Fibroblast of villous mesenchyme (primary cell): ENCODE data around the gene C1orf21. TPM values are rescaled to one million over a fixed set of nuclear protein-coding genes. Genes with fewer than 3 reads are reported as not detected.
A peak's percentile ranks its signal among the peaks of the same experiment; 100 is the strongest.

Source experiments
- DNase-seq: peaks from one replicate; pipeline ENCODE4 v3.0.0-alpha.2; 2010; ENCODE audit warnings: low read depth
- H3K4me3 ChIP-seq: 2 replicates; pipeline ENCODE4 v1.5.1; 2011; ENCODE audit warnings: low read depth, mild to moderate bottlenecking, low read length
- total RNA-seq: library from RNA; depleted of rRNA; stranded (reverse); fragments of >200 nt; gene quantifications from 2 replicates; pipeline ENCODE4 v1.2.3, GENCODE V29; 2012
- TF ChIP-seq, protein P1 (sequence below): IDR thresholded peaks from 2 replicates; pipeline ENCODE4 v1.5.1; 2012; ENCODE audit warnings: low read depth, mild to moderate bottlenecking, low read length; ENCODE audit not compliant: insufficient read depth

C1orf21 gene
- total RNA-seq, 1 donor = 3.5 TPM

DNA sequence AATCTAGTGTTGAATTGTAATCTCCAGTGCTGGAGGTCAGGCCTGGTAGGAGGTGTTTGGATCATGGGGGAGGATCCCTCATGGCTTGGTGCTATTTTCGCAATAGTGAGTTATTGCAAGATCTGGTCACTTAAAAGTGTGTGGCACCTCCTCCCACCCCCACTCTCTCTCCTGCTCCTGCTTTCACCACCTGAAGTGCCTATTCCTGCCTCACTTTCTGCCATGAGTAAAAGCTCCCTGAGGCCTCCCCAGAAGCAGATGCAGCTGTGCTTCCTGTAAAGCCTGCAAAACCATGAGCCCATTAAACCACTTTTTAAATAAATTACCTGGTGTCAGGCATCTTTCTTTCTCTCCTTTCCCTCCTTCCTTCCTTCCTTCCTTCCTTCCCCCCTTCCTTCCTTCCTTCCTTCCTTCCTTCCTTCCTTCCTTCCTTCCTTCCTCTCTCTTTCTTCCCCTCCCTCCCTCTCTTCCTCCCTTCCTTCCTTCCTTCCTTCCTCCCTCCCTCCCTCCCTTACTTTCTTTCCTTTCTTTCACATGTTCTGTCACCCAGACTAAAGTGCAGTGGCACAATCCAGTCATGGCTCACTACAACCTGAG lies 172.4 kb downstream of the C1orf21 start:
- DNase-seq = no peak
- TF ChIP-seq, protein P1, sequence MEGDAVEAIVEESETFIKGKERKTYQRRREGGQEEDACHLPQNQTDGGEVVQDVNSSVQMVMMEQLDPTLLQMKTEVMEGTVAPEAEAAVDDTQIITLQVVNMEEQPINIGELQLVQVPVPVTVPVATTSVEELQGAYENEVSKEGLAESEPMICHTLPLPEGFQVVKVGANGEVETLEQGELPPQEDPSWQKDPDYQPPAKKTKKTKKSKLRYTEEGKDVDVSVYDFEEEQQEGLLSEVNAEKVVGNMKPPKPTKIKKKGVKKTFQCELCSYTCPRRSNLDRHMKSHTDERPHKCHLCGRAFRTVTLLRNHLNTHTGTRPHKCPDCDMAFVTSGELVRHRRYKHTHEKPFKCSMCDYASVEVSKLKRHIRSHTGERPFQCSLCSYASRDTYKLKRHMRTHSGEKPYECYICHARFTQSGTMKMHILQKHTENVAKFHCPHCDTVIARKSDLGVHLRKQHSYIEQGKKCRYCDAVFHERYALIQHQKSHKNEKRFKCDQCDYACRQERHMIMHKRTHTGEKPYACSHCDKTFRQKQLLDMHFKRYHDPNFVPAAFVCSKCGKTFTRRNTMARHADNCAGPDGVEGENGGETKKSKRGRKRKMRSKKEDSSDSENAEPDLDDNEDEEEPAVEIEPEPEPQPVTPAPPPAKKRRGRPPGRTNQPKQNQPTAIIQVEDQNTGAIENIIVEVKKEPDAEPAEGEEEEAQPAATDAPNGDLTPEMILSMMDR = no peak
- H3K4me3 ChIP-seq = no peak overlapping the region

DNA sequence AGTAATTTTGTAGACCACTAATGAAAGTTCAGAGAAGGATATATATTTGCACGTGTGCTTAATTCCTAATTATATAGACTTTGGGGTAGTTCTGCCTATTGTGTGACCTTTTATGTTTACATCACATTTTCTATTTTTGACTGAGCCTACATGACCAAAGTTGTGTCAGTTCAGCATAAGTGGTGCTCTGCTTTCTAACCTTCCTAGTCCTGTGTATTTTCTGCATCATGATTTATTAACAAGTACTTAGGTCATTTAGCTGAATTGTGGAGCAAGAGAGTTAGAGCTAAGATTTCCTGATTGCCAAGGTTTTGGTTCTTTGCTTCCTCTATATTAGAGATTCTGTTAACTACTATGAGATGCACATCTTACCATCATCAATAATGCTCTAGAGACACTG lies 176.0 kb downstream of the C1orf21 start:
- peak; percentile 51 for DNase-seq
- H3K4me3 ChIP-seq = no peak overlapping the region
- TF ChIP-seq, protein P1 = no peak

DNA sequence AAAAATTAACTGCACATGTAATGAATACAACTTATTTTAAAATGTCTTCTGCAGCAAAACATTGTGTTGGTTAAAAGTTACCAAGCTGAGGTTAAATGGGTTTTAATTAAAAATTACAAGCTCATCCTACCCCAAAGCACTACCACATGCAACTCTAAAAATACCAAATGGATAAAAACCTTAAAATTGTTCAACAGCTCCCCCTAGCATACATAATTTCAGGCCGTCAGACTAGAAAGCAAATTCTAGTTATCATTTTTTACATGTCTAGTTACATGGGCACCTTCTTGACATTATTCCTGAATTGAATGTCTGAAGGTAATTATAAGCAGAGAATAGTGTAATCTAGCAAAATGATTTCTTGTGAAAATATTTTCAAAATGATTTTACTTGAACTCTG lies 176.5 kb downstream of the C1orf21 start:
- TF ChIP-seq, protein P1 = peak; percentile 56
- H3K4me3 ChIP-seq = no peak overlapping the region
- peak; percentile 58 for DNase-seq

DNA sequence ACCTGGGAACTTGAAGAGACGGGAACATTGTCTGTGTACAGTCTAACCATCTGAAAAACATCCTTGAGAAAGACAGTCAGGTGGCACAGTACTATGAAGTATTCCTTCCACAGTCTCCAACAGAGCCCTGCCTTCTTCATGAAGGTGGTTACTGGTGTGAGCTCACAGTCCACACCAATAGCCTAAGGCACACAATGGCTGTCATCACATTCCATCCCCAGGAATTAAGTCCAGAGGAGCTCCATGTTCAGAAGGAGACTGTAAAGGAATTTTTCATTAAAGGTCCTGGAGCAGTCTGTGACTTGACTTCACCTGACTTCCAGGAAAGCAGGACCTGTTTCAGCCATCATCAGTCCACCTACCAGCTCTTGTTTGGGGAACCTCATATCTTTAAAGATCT lies 180.2 kb downstream of the C1orf21 start:
- no peak for DNase-seq
- TF ChIP-seq, protein P1 = no peak
- no peak overlapping the region for H3K4me3 ChIP-seq

DNA sequence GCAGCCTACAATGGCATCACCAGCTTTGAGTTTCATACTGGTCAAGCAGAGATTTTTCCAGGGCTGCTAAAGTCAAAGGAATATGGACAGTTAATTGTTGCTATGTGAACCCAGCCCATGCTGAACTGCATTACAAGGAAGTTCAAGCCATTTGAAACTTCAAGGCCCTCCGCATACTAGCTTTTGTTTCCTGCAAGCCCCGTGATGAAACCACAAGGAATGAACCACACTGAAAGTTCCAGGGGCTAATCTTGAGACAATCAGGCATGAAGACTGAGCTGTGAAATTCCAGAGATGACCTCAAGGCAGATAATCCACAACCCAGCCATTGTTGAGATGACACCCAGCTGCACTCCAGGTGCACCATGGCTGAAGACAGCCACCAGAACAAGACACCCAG lies 180.8 kb downstream of the C1orf21 start:
- TF ChIP-seq, protein P1 = no peak
- H3K4me3 ChIP-seq = no peak overlapping the region
- DNase-seq = peak; percentile 67

DNA sequence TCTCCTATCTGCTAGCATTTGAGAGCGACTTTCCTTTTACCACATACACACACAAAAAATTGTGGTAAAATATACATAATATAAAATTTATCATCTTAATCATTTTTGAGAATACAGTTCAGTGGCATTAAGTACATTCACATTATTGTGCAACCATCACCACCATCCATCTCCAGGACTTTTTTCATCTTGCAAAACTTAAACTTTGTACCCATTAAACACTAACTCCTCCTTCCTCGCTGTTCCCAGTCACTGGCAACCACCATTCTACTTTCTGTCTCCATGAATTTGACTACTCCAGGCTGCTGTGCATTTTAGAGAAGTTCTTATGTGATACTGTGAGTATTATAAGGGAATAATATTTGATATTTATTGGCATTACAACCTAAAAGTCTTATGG lies 181.3 kb downstream of the C1orf21 start:
- H3K4me3 ChIP-seq = no peak overlapping the region
- TF ChIP-seq, protein P1 = no peak
- no peak for DNase-seq

DNA sequence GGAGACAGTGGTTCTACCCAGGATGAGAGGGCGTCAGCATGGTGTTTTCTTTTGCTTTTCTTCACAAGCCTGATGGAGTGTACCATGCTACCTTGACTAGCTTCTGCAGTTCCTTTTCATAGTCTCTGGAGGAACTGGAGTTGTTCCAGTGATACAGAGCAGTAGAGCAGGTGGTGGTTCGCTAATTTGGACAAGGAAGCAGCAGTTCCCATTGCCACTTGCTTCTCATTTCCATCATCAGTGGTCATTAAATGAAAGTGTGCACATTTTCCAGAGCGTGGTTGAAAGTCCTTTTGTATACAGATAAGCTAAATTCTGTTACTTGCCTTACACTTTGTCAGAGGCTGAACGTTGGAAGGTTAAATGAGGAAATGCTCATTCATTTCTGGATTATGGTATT lies 182.3 kb downstream of the C1orf21 start:
- no peak for DNase-seq
- TF ChIP-seq, protein P1 = no peak
- H3K4me3 ChIP-seq = no peak overlapping the region
